GM18861 (cell line): ENCODE data around the gene L1TD1.
"Not testable (repeated sequence)": the region's sequence is repeated elsewhere in the genome, so short reads cannot be mapped to it uniquely, and the experiment has no call there.

Experiments
- ATAC-seq: cut with Tn5 transposase; IDR thresholded peaks from one replicate; pipeline ENCODE4 v1.9.1; 2021; ENCODE audit not compliant: unreplicated experiment

L1TD1 gene

GRCh38 chr1:62198781-62199125 lies 4.1 kb downstream of the L1TD1 start:
- no peak for ATAC-seq

- ATAC-seq, result no peak
Measured at GRCh38 chr1:62207187-62207586, 12.5 kb downstream of the L1TD1 start.

GRCh38 chr1:62208087-62208486 lies 13.4 kb downstream of the L1TD1 start:
- ATAC-seq, result no peak

GRCh38 chr1:62208970-62209369 lies 14.3 kb downstream of the L1TD1 start:
- no peak for ATAC-seq

GRCh38 chr1:62209931-62210595 lies 15.4 kb downstream of the L1TD1 start:
- no peak for ATAC-seq

GRCh38 chr1:62210960-62211359 lies 16.3 kb downstream of the L1TD1 start:
- no peak for ATAC-seq

- no peak for ATAC-seq
Measured at GRCh38 chr1:62212411-62212810, 17.8 kb downstream of the L1TD1 start.

GRCh38 chr1:62213075-62213914 lies 18.6 kb downstream of the L1TD1 start:
- ATAC-seq, result no peak

GRCh38 chr1:62218604-62219003 lies 24.0 kb downstream of the L1TD1 start:
- no peak for ATAC-seq

- ATAC-seq, result not testable (repeated sequence)
Measured at GRCh38 chr1:62220456-62220855, 25.8 kb downstream of the L1TD1 start.

- no peak for ATAC-seq
Measured at GRCh38 chr1:62221171-62221570, 26.5 kb downstream of the L1TD1 start.

GRCh38 chr1:62222321-62222720 lies 27.7 kb downstream of the L1TD1 start:
- no peak for ATAC-seq

- ATAC-seq, result no peak
Measured at GRCh38 chr1:62224182-62224581, 29.5 kb downstream of the L1TD1 start.

GRCh38 chr1:62227496-62227895 lies 32.8 kb downstream of the L1TD1 start:
- no peak for ATAC-seq

GRCh38 chr1:62228136-62228882 lies 33.7 kb downstream of the L1TD1 start:
- ATAC-seq, result no peak

GRCh38 chr1:62228883-62229187 lies 34.2 kb downstream of the L1TD1 start:
- no peak for ATAC-seq

GRCh38 chr1:62229468-62229867 lies 34.8 kb downstream of the L1TD1 start:
- no peak for ATAC-seq

GRCh38 chr1:62229932-62230331 lies 35.3 kb downstream of the L1TD1 start:
- ATAC-seq, result no peak

- ATAC-seq, result no peak
Measured at GRCh38 chr1:62230718-62231117, 36.1 kb downstream of the L1TD1 start.

GRCh38 chr1:62232871-62233278 lies 38.2 kb downstream of the L1TD1 start:
- no peak for ATAC-seq

GRCh38 chr1:62233926-62234450 lies 39.3 kb downstream of the L1TD1 start:
- ATAC-seq, result no peak

- no peak for ATAC-seq
Measured at GRCh38 chr1:62234688-62235087, 40.0 kb downstream of the L1TD1 start.
